Measurements from ENCODE around the gene CTDSPL2. TPM values are rescaled to one million over a fixed set of nuclear protein-coding genes. Genes with fewer than 3 reads are reported as not detected.

The CTDSPL2 gene
- 46.1 and 57.9 TPM in 2 replicates for total RNA-seq (ENCODE audit: low replicate concordance)
- long read RNA-seq, full-length matches to known transcripts, result 34 of 59 reads
- long read RNA-seq, partial matches to known transcripts, result 9 of 59 reads
- long read RNA-seq, other reads (novel, unspliced or antisense), result 16 of 59 reads

- H3K27me3 Mint-ChIP-seq, result no peaks in the 10 kb centered on the region
Observed at GRCh38 chr15:44426975-44427755, at the start of gene CTDSPL2. TSS of gene CTDSPL2 (plus strand) at chr15:44427629. CDS start at chr15:44459015, 31,386 bp downstream.

GRCh38 chr15:44381236-44381635 is 46.2 kb upstream of the CTDSPL2 start:
- no peak for DNase-seq (ENCODE audit: extremely low spot score, unreplicated experiment)
- H3K27ac Mint-ChIP-seq, result no peak overlapping the region
- H3K4me1 Mint-ChIP-seq (ENCODE audit: unreplicated experiment), result no peaks in the 10 kb centered on the region
- TF ChIP-seq CTCF (conservative IDR thresholded peaks at IDR 0.05), result no peak
- H3K27me3 Mint-ChIP-seq, result no peaks in the 10 kb centered on the region
- H3K9me3 Mint-ChIP-seq, result no peaks in the 10 kb centered on the region
- H3K4me3 Mint-ChIP-seq, result no peak overlapping the region
- H3K36me3 Mint-ChIP-seq, result peaks cover 20% of the 10 kb centered on the region

More at GRCh38 chr15:44426975-44427755, at the start of gene CTDSPL2:
- Mint-ChIP-seq H3K36me3 (peaks cover 11% of the 10 kb centered on the region), H3K4me3 (peak within 1 kb of the TSS; percentile 100), H3K4me1 (ENCODE audit: unreplicated experiment) (peaks cover 19% of the 10 kb centered on the region), H3K27ac (peak within 1 kb of the TSS; percentile 100), H3K9me3 (no peaks in the 10 kb centered on the region)
- DNase-seq (ENCODE audit: extremely low spot score, unreplicated experiment), result peak; percentile 98
- peak; percentile 52 for TF ChIP-seq CTCF (conservative IDR thresholded peaks at IDR 0.05)

GRCh38 chr15:44385344-44385942 is 42.0 kb upstream of the CTDSPL2 start:
- Mint-ChIP-seq H3K27me3 (no peaks in the 10 kb centered on the region), H3K9me3 (no peaks in the 10 kb centered on the region), H3K4me1 (ENCODE audit: unreplicated experiment) (no peaks in the 10 kb centered on the region), H3K27ac (peak overlapping the region; percentile 39), H3K4me3 (no peak overlapping the region), H3K36me3 (peaks cover 17% of the 10 kb centered on the region)
- TF ChIP-seq CTCF (conservative IDR thresholded peaks at IDR 0.05), result no peak
- DNase-seq (ENCODE audit: extremely low spot score, unreplicated experiment), result no peak

- no peaks in the 10 kb centered on the region for H3K4me1 Mint-ChIP-seq (ENCODE audit: unreplicated experiment)
- H3K27me3 Mint-ChIP-seq, result no peaks in the 10 kb centered on the region
- TF ChIP-seq CTCF (conservative IDR thresholded peaks at IDR 0.05), result no peak
- H3K9me3 Mint-ChIP-seq, result no peaks in the 10 kb centered on the region
- no peak overlapping the region for H3K4me3 Mint-ChIP-seq
- no peak overlapping the region for H3K27ac Mint-ChIP-seq
- no peak for DNase-seq (ENCODE audit: extremely low spot score, unreplicated experiment)
- peaks cover 12% of the 10 kb centered on the region for H3K36me3 Mint-ChIP-seq
Observed at GRCh38 chr15:44394062-44394461, 33.4 kb upstream of the CTDSPL2 start.

- H3K27me3 Mint-ChIP-seq, result no peaks in the 10 kb centered on the region
- peaks cover 12% of the 10 kb centered on the region for H3K36me3 Mint-ChIP-seq
- H3K4me3 Mint-ChIP-seq, result no peak overlapping the region
- DNase-seq (ENCODE audit: extremely low spot score, unreplicated experiment), result no peak
- H3K4me1 Mint-ChIP-seq (ENCODE audit: unreplicated experiment), result no peaks in the 10 kb centered on the region
- no peak overlapping the region for H3K27ac Mint-ChIP-seq
- H3K9me3 Mint-ChIP-seq, result no peaks in the 10 kb centered on the region
- TF ChIP-seq CTCF (conservative IDR thresholded peaks at IDR 0.05), result no peak
Observed at GRCh38 chr15:44394562-44394961, 32.9 kb upstream of the CTDSPL2 start.
